K562 (cell line): Measurements from ENCODE around the gene ZNF385C.

ENCODE experiments used
- ADNP ChIP-seq: fragments of 200-800 bp; sonication (Bioruptor generic); IDR thresholded peaks from 2 replicates; pipeline ENCODE4 v1.6.1; 2016; ENCODE audit warnings: missing genetic modification characterization, missing compliant biosample characterization
- TF ChIP-seq, protein P1 (sequence below): fragments of 450-650 bp; IDR thresholded peaks from 2 replicates; pipeline ENCODE4 v1.6.1; 2016; ENCODE audit warnings: missing biosample characterization, missing genetic modification characterization

GRCh38 chr17:42136654-42137051 lies 38.4 kb upstream of the ZNF385C start:
- TF ChIP-seq, protein P1, sequence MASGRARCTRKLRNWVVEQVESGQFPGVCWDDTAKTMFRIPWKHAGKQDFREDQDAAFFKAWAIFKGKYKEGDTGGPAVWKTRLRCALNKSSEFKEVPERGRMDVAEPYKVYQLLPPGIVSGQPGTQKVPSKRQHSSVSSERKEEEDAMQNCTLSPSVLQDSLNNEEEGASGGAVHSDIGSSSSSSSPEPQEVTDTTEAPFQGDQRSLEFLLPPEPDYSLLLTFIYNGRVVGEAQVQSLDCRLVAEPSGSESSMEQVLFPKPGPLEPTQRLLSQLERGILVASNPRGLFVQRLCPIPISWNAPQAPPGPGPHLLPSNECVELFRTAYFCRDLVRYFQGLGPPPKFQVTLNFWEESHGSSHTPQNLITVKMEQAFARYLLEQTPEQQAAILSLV: no peak
- no peak for TF ChIP-seq ADNP
